HCT116 (cell line): ENCODE data around the gene NOBOX.

Experiments used
- EGR1 ChIP-seq: IDR thresholded peaks from 2 replicates; pipeline ENCODE4 v1.6.1; 2012; ENCODE audit warnings: low read depth
- ELF1 ChIP-seq: IDR thresholded peaks from 2 replicates; pipeline ENCODE4 v1.6.1; 2012; ENCODE audit warnings: low read depth, borderline replicate concordance
- POLR2AphosphoS5 ChIP-seq: IDR thresholded peaks from 2 replicates; pipeline ENCODE4 v1.6.1; 2011; ENCODE audit warnings: mild to moderate bottlenecking, low read depth, low read length, moderate library complexity
- RAD21 ChIP-seq: IDR thresholded peaks from 2 replicates; pipeline ENCODE4 v1.6.1; 2012; ENCODE audit warnings: low read depth, mild to moderate bottlenecking
- SIN3A ChIP-seq: IDR thresholded peaks from 2 replicates; pipeline ENCODE4 v1.6.1; 2012; ENCODE audit warnings: low read depth
- SP1 ChIP-seq: IDR thresholded peaks from 2 replicates; pipeline ENCODE4 v1.6.1; 2012; ENCODE audit warnings: low read depth
- YY1 ChIP-seq: IDR thresholded peaks from 2 replicates; pipeline ENCODE4 v1.6.1; 2011; ENCODE audit warnings: low read length, low read depth, moderate library complexity, mild to moderate bottlenecking; ENCODE audit not compliant: insufficient replicate concordance; ENCODE audit errors: extremely low read depth
- ZNF274 ChIP-seq: fragments of 200-500 bp; sonication (Bioruptor generic); IDR thresholded peaks from 2 replicates; pipeline ENCODE4 v1.6.1; 2014; ENCODE audit warnings: mild to moderate bottlenecking, low read depth, low read length, inconsistent platforms
- TF ChIP-seq, protein P1 (sequence below), 3 experiments: fragments of 200-600 bp in 1 of 3; sonication (generic) in 1 of 3; IDR thresholded peaks in 2 of 3; conservative IDR thresholded peaks in 1 of 3; 2 replicates each; pipeline ENCODE4 v1.5.1; 2012 to 2017; ENCODE audit warnings: low read depth in 2 of 3, low read length in 2 of 3, antibody characterized with exemption in 1 of 3, borderline replicate concordance in 1 of 3, control low read depth in 1 of 3, mild to moderate bottlenecking in 1 of 3, mixed read lengths in 1 of 3, mixed run types in 1 of 3, moderate library complexity in 1 of 3; ENCODE audit not compliant: insufficient read depth in 1 of 3
- TF ChIP-seq, protein P2 (sequence below): IDR thresholded peaks from 2 replicates; pipeline ENCODE4 v1.6.1; 2012

DNA sequence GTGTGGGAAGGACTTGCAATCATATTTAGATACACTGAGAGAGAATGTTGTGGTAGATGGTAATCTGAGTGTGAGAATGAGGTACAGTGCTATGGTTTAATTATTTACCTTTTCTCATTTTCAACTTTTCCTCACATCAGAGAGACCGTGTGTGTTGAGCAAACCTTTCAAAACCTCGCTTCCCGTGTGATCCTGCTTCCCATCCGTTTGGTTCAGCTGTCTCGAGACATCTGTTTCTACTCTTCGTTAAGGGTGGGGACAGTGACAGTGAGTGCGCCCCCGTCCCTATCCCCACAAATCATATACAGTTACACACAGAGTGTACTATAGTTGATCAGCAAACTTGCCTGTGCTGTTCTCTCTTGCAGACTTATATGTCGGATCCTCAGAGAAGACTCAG, 33.0 kb upstream of the NOBOX start:
- no peak for TF ChIP-seq SP1
- no peak for TF ChIP-seq ZNF274
- no peak for TF ChIP-seq POLR2AphosphoS5
- TF ChIP-seq, protein P1, sequence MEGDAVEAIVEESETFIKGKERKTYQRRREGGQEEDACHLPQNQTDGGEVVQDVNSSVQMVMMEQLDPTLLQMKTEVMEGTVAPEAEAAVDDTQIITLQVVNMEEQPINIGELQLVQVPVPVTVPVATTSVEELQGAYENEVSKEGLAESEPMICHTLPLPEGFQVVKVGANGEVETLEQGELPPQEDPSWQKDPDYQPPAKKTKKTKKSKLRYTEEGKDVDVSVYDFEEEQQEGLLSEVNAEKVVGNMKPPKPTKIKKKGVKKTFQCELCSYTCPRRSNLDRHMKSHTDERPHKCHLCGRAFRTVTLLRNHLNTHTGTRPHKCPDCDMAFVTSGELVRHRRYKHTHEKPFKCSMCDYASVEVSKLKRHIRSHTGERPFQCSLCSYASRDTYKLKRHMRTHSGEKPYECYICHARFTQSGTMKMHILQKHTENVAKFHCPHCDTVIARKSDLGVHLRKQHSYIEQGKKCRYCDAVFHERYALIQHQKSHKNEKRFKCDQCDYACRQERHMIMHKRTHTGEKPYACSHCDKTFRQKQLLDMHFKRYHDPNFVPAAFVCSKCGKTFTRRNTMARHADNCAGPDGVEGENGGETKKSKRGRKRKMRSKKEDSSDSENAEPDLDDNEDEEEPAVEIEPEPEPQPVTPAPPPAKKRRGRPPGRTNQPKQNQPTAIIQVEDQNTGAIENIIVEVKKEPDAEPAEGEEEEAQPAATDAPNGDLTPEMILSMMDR (IDR thresholded peaks at IDR 0.05 in 2 of 3, conservative IDR thresholded peaks at IDR 0.05 in 1 of 3; ENCODE audit: borderline replicate concordance in 1 of 3, insufficient read depth in 1 of 3, low read depth in 2 of 3, low read length in 2 of 3), result no peak
- no peak for TF ChIP-seq RAD21
- no peak for TF ChIP-seq YY1
- TF ChIP-seq SIN3A, result no peak
- TF ChIP-seq, protein P2, sequence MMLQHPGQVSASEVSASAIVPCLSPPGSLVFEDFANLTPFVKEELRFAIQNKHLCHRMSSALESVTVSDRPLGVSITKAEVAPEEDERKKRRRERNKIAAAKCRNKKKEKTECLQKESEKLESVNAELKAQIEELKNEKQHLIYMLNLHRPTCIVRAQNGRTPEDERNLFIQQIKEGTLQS, result no peak
- no peak for TF ChIP-seq EGR1
- no peak for TF ChIP-seq ELF1
